ENCODE data around the gene EYA2.
A peak's percentile ranks its signal among the peaks of the same experiment; 100 is the strongest.
"Not testable (repeated sequence)": the region's sequence is repeated elsewhere in the genome, so short reads cannot be mapped to it uniquely, and the experiment has no call there.

The EYA2 gene

GRCh38 chr20:46959821-46960220 lies 65.2 kb downstream of the EYA2 start:
- no peak overlapping the region for H3K4me3 ChIP-seq (ENCODE audit: low read length)
- TF ChIP-seq, protein P1, sequence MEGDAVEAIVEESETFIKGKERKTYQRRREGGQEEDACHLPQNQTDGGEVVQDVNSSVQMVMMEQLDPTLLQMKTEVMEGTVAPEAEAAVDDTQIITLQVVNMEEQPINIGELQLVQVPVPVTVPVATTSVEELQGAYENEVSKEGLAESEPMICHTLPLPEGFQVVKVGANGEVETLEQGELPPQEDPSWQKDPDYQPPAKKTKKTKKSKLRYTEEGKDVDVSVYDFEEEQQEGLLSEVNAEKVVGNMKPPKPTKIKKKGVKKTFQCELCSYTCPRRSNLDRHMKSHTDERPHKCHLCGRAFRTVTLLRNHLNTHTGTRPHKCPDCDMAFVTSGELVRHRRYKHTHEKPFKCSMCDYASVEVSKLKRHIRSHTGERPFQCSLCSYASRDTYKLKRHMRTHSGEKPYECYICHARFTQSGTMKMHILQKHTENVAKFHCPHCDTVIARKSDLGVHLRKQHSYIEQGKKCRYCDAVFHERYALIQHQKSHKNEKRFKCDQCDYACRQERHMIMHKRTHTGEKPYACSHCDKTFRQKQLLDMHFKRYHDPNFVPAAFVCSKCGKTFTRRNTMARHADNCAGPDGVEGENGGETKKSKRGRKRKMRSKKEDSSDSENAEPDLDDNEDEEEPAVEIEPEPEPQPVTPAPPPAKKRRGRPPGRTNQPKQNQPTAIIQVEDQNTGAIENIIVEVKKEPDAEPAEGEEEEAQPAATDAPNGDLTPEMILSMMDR (IDR thresholded peaks at IDR 0.05; ENCODE audit: insufficient read depth, low read depth, low read length, missing control alignments): no peak
- DNase-seq (ENCODE audit: low read depth): no peak

DNA sequence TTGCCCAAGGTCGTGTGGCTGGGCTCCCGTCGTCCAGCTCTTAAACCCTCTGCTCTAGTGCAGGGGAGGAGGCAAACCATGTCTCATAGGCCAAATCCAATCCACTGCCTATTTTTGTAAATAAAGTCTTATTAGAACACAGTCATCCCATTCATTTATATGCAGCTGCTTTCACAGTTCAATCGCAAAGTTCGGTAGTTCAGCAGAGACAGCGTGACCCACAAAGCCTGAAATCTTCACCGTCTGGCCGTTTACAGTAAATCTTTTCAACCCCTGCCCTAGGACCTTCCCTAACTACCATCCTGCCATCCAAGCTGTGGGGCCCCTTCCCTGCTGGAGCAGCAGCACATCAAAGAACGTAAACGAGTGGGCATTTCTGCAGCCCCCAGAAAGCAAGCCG lies 65.9 kb downstream of the EYA2 start:
- TF ChIP-seq, protein P1 (IDR thresholded peaks at IDR 0.05; ENCODE audit: insufficient read depth, low read depth, low read length, missing control alignments): no peak
- DNase-seq (ENCODE audit: low read depth): no peak
- no peak overlapping the region for H3K4me3 ChIP-seq (ENCODE audit: low read length)

DNA sequence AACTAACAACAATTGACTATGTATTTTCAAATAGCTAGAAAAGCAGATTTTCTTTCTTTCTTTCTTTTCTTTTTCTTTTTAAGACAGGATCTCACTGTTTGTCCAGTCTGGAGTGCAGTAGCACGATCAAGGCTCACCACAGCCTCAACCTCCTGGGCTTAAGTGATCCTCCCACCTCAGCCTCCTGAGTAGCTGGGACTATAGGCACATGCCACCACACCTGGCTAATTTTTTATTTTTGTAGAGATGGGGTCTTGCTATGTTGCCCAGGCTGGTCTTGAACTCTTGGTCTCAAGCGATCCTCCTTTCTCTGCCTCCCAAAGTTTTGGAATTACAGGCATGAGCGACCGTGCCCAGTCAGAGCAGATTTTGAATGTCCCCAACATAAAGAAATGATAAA lies 67.3 kb downstream of the EYA2 start:
- DNase-seq (ENCODE audit: low read depth); H3K4me3 ChIP-seq (ENCODE audit: low read length): not testable (repeated sequence)

DNA sequence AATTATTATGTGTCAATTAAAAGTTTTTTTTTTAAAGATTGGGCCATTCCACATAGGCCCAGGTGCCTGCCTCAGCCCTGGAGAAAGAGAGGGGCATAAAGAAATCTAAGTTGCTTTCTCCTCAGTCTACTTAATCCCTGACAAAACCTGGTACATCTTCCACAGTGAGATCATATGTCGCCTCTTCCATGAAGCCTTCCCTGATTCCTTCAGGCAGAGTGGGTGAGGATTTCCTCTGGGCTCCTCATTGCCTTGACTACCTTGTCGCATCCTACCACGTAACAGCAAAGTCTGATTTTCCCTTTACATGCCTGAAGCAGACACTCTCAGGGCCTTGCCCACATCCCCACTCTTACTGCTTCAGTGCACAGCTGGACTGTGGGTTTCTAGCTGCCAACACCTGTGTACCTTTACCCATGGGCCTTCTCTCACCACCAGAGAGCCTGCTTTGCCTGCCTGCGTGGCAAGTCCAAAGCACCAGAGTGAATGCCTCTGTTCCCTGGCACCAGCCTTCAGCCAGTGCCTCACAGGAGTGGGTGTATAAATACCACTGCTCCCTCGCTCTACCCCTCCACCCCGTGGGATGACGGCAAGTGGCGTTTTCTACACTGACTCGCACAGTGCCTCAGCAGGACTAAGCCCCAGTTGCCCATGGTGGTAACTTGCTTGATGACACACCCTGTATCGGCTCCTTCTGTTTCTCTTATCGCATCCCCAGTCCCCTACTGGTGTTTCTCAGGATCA lies 68.0 kb downstream of the EYA2 start:
- H3K4me3 ChIP-seq (ENCODE audit: low read length): no peak overlapping the region
- TF ChIP-seq, protein P1 (IDR thresholded peaks at IDR 0.05; ENCODE audit: insufficient read depth, low read depth, low read length, missing control alignments): no peak
- DNase-seq (ENCODE audit: low read depth): no peak

DNA sequence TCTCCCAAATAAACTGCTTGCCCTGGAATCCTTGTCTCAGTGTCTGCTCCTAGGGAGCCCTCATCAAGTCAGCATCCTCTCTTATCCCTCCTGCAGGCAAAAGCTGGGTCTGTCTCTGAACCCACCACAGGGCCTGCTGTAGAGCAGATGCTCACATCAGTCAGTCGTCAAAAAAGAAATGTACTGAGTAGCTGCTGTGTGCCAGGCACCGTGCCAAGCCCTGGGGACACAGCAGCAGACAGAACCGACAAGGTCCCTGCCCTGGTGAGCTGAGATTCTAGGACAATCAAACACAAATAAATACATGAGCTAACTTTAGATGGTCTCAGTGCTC lies 68.5 kb downstream of the EYA2 start:
- TF ChIP-seq, protein P1 (IDR thresholded peaks at IDR 0.05; ENCODE audit: insufficient read depth, low read depth, low read length, missing control alignments): no peak
- H3K4me3 ChIP-seq (ENCODE audit: low read length): no peak overlapping the region
- DNase-seq (ENCODE audit: low read depth): peak; percentile 27

DNA sequence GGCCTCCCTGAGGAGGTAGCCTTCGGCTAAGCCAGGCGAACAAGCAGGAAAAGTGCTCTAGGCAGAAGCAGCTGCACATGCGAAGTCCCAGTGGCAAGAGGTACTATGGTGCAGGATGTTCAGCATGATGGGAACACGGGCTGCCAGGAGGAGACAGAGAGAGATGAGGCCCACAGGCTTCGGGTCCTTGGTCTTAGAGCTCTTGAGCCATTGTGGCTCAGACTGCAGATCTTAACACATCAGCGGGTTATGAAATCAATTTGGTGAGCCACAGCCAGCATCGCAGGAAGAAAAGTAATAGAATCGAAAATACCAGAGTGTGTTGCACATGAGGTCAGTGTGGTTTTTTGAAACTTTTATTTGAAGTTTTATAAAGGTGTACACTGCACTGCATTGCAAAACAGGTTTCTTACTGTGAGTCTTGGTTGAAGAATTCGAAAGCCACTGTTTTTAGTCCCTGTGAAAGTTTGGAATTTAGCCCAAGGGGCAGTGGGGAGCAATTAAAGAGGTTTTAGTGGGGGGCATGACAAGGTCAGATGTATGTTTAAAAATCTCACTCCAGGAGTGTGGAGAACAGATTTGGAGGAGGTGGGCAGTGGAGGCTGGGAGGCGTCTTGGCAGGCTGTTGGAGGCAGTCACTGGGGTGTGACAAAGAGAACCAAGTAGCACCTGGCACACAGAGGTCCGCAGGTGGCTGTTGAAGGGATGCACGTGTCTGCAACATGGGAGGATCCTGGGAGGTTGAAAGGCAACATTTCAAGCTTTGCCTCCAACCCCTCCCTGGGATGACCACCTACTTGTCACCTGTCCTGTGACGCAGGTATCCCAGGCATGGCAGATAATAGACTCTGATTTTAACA lies 69.3 kb downstream of the EYA2 start:
- peak; percentile 77 for DNase-seq (ENCODE audit: low read depth)
- TF ChIP-seq, protein P1 (IDR thresholded peaks at IDR 0.05; ENCODE audit: insufficient read depth, low read depth, low read length, missing control alignments): no peak
- no peak overlapping the region for H3K4me3 ChIP-seq (ENCODE audit: low read length)

DNA sequence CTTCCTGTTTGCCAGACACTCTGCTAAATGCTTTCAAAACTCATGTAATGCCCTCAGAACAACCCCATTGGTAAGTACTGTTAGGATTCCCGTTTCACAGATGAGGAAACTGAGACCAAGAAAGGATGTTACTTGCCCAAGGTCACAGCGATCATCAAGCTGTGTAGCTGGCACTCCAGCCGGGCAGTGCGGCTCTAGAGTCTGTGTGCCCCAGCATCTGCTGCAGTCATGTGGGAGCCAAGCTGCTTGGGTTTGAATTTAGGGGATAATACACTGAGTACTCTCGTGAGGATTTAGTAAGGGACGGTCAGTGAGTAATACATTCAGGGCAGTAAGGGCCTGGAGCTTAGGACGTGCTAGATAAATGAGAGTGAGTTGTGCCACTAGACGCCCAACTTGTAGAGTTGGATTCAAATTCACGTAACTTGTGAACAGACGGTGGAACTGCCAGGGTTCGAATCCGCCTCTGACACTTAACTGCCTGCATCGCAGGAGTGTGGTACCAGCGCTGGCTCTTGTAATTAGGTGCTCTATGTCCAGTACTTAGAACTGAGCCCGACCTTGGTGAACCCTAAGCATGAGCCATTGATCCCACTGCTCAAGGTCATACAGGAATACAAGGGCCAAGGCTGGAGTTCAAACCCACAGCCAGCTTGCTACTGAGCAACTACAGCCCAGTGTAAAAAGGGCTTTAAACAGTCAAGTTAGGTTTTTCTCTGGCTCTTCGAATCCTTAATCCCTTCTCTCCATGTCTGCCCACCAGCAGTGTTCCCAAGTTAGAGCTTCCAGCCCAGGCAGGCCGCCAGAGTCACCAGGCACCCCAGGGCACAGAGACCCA lies 70.2 kb downstream of the EYA2 start:
- TF ChIP-seq, protein P1 (IDR thresholded peaks at IDR 0.05; ENCODE audit: insufficient read depth, low read depth, low read length, missing control alignments): no peak
- no peak for DNase-seq (ENCODE audit: low read depth)

More for the DNA sequence above, 70.2 kb downstream of the EYA2 start:
- H3K4me3 ChIP-seq (ENCODE audit: low read length): no peak overlapping the region

Data from epithelial cell of esophagus (primary cell).